Measurements from ENCODE around the gene MCTP2.

DNA sequence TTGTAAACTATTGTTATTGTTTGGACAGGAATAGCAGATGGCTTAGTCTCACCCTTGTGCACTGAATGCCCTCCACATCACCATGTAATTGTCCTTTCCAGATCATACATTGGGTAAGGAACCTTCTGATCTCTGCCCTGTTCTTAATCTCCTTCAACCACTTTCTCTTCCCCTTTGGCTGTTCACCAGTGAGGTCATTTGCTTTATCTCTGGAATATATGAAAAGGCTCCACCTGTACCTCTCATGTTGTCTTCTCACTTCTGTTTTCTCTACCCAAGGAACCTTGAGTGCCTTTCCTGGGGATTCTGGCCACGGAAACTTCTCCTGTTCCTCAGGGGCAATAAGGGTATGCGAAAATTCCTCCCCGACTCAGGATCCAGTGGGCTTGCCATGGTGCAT is 28.5 kb downstream of the MCTP2 start:
- TF ChIP-seq CTCF (IDR thresholded peaks at IDR 0.05 in 4 of 5, conservative IDR thresholded peaks at IDR 0.05 in 1 of 5) (no peak), POLR2A (IDR thresholded peaks at IDR 0.05) (no peak)

Data from gastrocnemius medialis (tissue), 4 donors.